Stimulated activated CD8-positive, alpha-beta memory T cell treated with anti-CD3 and anti-CD28 coated beads, Interleukin-7, amount 100 ng/mL, for 48 hours (primary cell): ENCODE results near the gene DAPK2.
"Not testable (repeated sequence)": the region's sequence is repeated elsewhere in the genome, so short reads cannot be mapped to it uniquely, and the experiment has no call there.

ENCODE experiments used
- DNase-seq, 2 donors: peaks; one replicate each; pipeline ENCODE4 v3.0.0-alpha.2; 2020; ENCODE audit warnings: low read depth in 1 of 2; ENCODE audit errors: extremely low read depth in 1 of 2

Gene DAPK2

GRCh38 chr15:64046421-64047153 is at the start of gene DAPK2:
TSS of gene DAPK2 (minus strand) at chr15:64046485. CDS start at chr15:64040261, 6,224 bp downstream.
- DNase-seq: peak; percentile 27 to 43

GRCh38 chr15:64095431-64095794 is 49.1 kb upstream of the DAPK2 start:
- DNase-seq: no peak

DNA sequence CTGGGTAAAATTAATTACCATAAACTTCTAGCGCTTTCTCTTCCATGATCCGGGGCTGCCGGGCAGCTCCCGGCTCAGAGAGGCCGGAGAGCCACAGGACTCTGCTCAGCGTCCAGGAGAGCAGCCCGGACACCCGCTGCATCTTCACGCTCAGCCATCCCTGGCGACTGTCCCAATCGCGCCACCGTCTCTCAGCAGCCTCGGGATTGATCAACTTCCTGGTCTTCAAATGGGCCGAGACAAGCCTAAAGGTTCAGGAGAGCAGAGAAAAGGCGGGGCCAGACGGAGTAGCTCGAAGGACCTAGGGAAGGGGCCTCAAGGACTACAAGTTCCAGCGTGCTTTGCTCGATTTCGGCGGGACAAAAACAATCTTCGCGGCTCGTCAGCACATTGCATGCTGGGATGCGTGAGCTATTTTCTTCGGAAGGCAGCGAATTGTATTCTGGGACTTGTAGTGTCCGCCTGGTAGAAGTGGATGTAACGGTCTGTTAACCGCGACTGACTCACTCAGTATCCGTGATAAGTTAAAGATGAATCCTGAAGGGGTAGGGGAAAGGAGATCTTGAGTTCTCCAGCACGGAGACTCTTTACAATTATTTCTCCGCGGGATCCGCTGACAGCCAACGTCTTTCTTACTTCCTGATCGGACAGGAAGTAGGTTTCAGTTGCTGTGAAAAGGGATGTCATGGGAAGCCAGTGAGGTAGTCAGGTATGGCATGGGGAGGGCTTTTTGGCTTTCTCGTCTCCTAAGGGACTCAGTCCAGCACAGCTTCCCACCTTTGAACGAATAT is 47.5 kb upstream of the DAPK2 start, which contains the start of gene CIAO2A:
Gene CIAO2A (minus strand): TSS at position 212 of the 791 bp plus-strand sequence. CDS start 70 bp downstream, at position 142.
- DNase-seq: peak; percentile 82 to 95

DNA sequence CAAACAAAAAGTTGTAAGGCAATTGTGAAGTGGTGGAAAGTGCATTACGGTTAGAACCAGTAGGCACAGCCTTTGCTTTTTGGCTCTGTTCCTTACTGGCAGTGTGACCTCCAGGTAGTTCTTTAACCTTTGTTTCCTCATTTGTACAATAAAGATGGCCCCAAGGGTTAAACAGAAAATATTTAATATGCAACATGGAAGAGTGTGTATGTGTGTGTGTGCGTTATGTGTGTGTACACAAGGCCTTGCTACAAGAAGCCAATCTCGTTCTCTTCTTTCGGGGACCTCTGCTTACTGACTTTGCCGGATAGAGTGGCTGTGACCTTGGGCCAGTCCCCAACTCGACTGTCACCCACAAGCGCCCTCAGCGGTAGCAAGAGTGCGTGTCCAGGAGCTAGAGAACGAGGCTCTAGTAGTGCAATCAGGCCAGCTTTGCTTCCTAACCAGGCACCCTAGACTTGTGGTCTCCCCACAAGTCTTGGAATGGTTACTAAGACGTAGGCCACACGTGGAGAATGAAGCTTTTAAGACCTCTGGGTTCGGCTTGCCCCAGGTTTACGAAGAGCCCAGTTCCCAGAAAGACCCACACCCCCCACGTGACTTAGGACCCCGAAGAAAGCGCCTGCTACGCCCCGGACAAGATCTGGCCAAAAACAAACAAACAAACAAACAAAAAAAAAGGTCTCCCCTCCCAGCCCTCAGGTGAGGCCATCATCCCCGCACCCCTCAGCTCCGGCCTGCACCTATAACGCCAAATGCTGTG is 46.8 kb upstream of the DAPK2 start:
- DNase-seq: peak in 1 of 2 donors; percentile 6

DNA sequence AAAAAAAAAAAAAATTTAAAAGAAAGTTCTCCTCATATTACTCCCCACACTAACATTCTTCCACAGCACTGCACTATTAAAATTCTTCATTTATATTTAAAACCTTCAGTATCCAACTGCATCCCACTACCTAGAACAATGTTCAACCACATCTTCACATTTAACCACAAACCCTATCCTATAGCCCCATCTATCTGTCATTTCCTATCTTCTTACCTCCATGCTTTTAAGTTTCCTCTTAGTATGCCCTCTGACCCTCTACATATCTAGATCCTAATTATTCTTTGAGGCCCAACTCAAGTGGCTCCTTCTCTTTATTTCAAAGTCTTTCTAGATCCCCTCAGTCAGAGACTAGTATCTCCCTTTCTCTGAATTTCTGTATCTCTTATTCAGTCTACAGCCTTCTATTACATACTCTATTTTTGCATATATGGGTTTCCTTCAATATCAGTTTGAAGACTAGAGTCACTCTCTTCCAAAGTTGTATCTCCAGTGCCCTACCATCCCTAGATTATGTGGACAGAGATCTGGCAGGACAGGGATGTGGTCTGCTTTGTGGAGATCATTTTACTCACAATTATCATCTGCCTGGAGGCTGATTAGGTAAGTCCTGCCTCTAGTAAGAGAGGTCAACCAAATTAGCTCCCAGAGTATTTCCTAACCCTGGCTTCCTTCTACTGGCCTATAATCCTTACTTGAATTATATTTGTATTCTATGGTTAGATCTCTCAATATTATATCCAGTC is 46.0 kb upstream of the DAPK2 start:
- DNase-seq: no peak

DNA sequence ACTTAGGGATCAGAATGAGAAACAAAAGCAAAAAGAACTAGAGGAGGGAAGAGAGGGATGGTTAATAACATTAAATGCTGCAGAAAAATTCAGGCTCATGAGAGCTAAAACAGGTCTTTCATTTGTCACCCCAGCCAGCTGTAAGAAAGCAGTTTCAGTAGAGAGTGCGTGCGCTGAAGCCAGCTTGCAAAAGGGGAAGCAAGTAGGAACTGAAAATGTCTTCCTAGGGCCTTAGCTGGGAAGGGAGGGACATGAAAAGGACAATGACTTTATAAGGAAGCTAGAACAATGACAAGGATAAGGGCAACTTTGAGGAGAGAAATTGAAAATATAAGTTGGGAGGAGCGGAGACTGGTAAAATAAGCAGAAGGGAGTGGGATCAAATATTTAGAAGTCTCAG is 44.2 kb upstream of the DAPK2 start:
- DNase-seq: no peak

GRCh38 chr15:64089543-64090280 is 43.4 kb upstream of the DAPK2 start:
- DNase-seq: no peak

DNA sequence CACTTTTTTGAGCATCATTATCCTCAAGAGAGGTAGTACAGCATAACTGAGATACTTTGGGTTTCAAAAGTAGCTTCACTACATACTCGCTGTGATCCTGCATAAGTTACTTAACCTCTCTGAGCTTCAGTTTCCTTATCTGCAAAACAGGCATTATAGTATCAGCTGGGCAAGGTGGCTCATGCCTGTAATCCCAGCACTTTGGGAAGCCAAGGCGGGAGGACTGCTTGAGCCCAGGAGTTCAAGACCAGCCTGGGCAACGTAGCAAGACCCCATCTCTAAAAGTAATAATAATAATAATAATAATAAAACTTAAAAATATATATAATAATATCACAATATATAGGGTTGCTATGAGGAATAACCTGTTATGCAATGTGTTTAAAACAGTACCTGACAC is 36.5 kb upstream of the DAPK2 start:
- DNase-seq: no peak

DNA sequence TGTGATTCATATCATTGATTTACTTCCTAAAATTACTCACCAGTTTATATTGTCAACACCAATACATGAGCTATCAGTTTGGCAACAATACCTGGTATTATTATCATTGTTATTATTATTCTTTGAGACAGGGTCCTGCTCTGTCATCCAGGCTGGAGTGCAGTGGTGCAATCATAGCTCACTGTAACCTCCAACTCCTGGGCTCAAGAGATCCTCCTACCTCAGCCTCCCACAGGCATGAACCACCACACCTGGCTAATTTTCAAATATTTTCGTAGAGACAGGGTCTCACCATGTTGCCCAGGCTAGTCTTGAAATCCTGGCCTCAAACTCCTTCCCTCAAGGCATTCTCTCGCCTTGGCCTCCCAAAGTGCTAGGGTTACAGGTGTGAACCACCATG is 27.2 kb upstream of the DAPK2 start:
- DNase-seq: not testable (repeated sequence)

GRCh38 chr15:64072812-64073211 is 26.5 kb upstream of the DAPK2 start:
- DNase-seq: no peak

- DNase-seq: no peak
Measured at GRCh38 chr15:64071931-64072765, 25.9 kb upstream of the DAPK2 start.

- no peak for DNase-seq
Measured at GRCh38 chr15:64070965-64071851, 24.9 kb upstream of the DAPK2 start.

DNA sequence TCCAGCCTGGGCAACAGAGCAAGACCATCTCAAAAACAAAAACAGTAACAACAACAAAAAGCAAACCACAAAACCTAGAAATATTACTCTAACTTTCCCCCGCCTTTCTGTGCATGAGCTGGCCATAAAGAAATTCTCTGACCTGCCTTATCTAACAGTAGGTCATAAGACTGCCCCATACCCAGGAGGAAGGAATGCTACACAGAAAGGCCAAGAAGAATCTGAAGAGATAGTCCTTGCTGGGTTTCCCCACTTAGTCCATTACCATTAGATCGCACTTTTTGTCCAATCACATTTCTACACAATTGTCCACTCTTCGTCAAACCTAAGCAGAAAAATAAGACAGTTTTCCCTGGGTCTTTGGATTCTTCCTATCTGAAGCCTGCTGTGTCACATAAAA is 23.8 kb upstream of the DAPK2 start:
- DNase-seq: no peak

GRCh38 chr15:64068133-64068532 is 21.8 kb upstream of the DAPK2 start:
- DNase-seq: no peak

GRCh38 chr15:64067564-64068030 is 21.3 kb upstream of the DAPK2 start:
- peak in 1 of 2 donors; percentile 22 for DNase-seq

- no peak for DNase-seq
Measured at GRCh38 chr15:64066451-64066850, 20.2 kb upstream of the DAPK2 start.

DNA sequence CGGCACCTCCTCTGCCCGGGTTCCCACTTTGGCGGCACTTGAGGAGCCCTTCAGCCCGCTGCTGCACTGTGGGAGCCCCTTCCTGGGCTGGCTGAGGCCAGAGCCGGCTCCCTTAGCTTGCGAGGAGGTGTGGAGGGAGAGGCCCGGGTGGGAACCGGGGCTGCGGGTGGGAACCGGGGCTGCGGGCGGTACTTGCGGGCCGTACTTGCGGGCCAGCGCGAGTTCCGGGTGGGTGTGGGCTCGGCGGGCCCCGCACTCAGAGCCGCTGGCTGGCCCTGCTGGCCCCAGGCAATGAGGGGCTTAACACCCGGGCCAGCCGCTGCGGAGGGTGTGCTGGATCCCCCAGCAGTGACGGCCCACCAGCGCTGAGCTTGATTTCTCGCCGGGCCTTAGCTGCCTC is 14.4 kb upstream of the DAPK2 start:
- no peak for DNase-seq

DNA sequence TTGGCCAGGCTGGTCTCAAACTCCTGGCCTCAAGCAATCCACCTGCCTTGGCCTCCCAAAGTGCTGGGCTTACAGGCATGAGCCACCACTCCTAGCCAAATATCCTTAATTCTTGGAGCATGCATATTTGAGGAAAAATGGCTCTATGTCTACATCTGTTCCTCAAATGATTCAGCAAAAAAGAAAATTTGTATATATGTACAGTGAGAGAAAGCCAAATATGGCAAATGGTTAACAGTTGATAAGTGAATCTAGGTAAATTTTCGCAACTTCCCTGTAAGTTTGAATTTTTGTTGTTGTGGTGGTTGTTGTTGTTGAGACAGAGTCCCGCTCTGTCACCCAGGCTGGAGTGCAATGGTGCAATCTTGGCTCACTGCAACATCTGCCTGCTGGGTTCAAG is 12.8 kb upstream of the DAPK2 start:
- not testable (repeated sequence) for DNase-seq
